AG10803 (cell line): Measurements from ENCODE around the gene SSB.
"Not testable (repeated sequence)": the region's sequence is repeated elsewhere in the genome, so short reads cannot be mapped to it uniquely, and the experiment has no call there.

ENCODE experiments used
- DNase-seq: peaks from one replicate; pipeline ENCODE4 v3.0.0; 2010; ENCODE audit warnings: low read depth
- H3K4me3 ChIP-seq: 2 replicates; pipeline ENCODE4 v1.5.1; 2011; ENCODE audit warnings: mild to moderate bottlenecking, low read length, control low read depth
- CTCF ChIP-seq: conservative IDR thresholded peaks from 2 replicates; pipeline ENCODE4 v1.5.1; 2011; ENCODE audit warnings: mild to moderate bottlenecking, low read length, control low read depth, inconsistent platforms

Gene SSB

GRCh38 chr2:169834401-169834800 is 35.7 kb downstream of the SSB start:
- H3K4me3 ChIP-seq = no peak overlapping the region
- DNase-seq = no peak
- no peak for TF ChIP-seq CTCF

- no peak overlapping the region for H3K4me3 ChIP-seq
- no peak for TF ChIP-seq CTCF
- DNase-seq = no peak
These were observed 40.2 kb downstream of the SSB start for GRCh38 chr2:169838743-169839489.

GRCh38 chr2:169839954-169840746 is 41.5 kb downstream of the SSB start:
- H3K4me3 ChIP-seq = no peak overlapping the region
- no peak for TF ChIP-seq CTCF
- DNase-seq = no peak

GRCh38 chr2:169840747-169841142 is 42.1 kb downstream of the SSB start:
- TF ChIP-seq CTCF = no peak
- H3K4me3 ChIP-seq = no peak overlapping the region
- DNase-seq = no peak

- H3K4me3 ChIP-seq, DNase-seq: not testable (repeated sequence)
These were observed 43.0 kb downstream of the SSB start for GRCh38 chr2:169841625-169842024.

GRCh38 chr2:169845016-169845415 is 46.3 kb downstream of the SSB start:
- DNase-seq = no peak
- H3K4me3 ChIP-seq = no peak overlapping the region
- TF ChIP-seq CTCF = no peak

GRCh38 chr2:169848959-169849693 is 50.5 kb downstream of the SSB start:
- H3K4me3 ChIP-seq = not testable (repeated sequence)

More at GRCh38 chr2:169848959-169849693, 50.5 kb downstream of the SSB start:
- not testable (repeated sequence) for DNase-seq
